ENCODE results near the gene CDAN1.

The CDAN1 gene

GRCh38 chr15:42734076-42734672 lies 2.8 kb downstream of the CDAN1 start:
- no peak for DNase-seq

DNA sequence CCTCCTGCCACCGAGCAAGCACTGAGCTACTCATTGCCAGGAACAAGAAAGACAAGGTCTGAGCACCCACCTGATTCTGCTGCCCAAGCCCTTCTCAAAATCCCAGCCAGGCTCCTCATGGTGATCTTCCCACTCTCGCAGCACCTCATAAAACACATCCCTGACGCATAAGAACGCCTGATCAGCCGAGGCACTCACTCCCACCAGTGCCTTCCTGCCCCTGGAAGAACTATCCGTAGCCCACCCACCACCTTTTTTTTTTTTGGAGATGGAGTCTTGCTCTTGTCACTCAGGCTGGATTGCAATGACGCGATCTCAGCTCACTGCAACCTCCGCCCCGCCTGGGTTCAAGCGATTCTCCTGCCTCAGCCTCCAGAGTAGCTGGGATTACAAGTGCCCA lies 3.9 kb downstream of the CDAN1 start:
- no peak for DNase-seq

DNA sequence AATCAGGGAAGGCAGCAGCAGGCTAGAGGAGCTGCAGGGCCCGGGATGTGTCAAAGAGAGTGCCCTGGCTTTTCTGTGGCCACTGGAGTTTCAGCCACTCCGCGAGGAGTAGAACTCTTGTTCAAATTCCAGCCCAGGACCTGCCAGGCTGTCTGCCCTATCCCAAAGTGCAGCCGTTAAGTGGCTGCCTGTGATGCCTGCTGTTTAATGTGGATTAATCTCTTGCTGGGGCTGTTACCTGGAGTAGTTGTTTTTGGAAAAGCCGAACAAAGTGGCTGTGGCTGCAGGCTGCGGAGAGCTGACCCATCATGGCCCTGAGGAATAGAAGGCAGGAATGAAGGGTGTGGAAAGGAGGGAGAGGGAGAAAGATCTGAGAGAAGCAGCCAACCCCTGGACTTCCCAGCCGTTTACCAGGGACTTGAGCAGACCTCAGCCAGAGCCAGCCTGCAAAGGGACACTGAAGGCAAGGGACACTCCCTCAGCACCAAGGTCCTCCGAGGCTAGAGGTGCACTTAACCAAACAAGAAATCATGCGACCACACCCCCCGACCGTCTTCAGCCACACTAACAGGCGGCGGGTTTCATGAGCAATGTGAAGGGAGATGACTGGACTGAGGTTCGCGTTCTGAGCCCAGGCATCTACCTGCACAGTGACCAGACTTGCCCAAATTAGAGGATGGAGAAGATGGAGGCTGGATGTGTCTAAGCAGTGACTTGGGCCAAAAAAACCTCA lies 4.7 kb downstream of the CDAN1 start:
- no peak for DNase-seq

- no peak for DNase-seq
Measured at GRCh38 chr15:42731461-42731860, 5.5 kb downstream of the CDAN1 start.

- DNase-seq, result no peak
Measured at GRCh38 chr15:42730536-42730935, 6.4 kb downstream of the CDAN1 start.

GRCh38 chr15:42730135-42730534 lies 6.8 kb downstream of the CDAN1 start:
- no peak for DNase-seq

DNA sequence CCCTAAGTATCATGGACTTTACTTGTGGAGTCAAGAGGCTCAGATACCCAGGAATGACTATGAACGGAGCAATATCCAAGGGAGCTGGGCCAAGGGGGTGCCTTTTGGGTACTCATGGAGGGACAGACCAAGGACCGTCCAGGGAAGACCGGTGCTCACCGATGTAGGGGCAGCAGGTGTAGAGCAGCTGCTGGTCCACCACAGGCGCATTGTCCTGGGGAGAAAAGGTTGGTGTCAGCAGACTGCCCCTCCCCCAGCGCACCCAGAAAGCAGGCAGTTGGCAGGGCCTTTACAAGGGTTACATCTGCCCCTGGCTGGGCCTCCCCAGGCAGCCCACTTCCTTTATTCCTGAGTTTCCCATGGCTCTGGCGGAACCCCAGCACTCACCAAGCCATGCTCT lies 7.5 kb downstream of the CDAN1 start:
- DNase-seq, result no peak

DNA sequence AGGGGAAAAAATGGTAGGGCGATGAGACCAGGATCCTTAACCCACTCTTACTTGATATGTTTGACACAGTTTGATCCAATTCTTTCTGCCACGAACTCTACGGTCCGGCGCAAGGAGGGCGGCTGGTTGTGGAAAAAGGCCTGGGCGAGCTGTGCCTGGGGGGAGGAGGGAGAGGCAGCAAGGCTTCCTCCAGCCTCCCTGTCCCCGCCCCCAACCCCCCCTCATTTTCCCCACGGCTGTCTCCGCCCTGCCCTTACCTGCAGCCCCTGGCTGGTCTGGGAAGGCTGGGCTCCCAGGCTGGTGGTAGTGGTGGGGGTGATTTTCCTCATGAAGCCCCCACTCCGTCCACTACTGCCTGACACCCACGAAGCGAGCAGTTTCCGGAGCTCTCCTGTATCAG lies 8.0 kb downstream of the CDAN1 start:
- DNase-seq, result no peak

DNA sequence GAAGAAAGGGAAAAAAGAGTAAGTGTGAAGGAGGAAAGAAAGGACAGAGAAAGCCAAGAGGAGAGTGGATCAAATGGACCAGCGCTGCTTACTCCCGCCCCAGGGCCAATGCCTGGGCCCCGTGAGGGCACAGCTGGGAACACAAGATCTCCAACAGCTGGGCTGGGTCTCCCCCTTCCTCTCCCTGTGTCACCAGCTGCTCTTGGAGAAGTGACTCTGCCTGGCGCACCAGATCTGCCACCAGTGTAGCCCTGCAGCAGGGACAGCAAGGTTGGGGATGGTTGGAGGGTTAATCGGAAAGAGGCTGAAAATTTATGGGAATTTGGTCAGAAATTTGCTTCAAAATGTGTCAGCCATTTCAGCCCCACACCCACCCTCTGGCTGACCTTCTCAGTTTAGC lies 8.4 kb downstream of the CDAN1 start:
- no peak for DNase-seq

DNA sequence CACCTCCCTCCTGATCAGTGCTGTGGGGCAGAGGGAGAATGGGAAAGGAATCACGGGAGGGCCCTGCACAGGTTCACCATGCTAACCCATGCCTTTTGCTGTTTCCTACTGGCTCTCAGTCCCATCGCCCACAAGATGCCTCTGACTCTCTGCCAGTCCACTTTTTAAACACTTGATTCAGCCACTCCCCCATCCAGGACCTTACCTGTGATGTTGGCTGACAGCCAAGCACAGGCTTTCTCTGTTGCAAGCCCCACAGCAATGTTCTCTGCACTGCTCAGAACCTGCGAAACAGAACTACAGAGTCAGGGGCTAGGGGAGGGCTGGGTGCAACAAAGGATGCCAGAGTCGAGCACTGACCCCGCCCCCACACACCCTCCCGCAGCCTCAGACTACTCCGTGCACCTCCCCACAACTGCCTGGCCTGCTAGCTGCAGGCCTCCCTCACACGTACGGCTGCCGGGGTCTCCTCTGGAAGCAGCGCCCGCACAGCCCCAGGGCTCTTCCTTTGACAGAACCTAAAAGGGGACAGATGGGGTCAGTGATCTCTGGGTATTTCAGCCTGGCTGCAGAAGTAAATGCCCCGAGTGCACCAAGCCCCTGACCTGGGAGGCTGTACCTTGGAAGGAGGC lies 9.1 kb downstream of the CDAN1 start:
- no peak for DNase-seq

GRCh38 chr15:42726114-42726513 lies 10.8 kb downstream of the CDAN1 start:
- DNase-seq, result no peak

- no peak for DNase-seq
Measured at GRCh38 chr15:42725331-42725903, 11.5 kb downstream of the CDAN1 start.

DNA sequence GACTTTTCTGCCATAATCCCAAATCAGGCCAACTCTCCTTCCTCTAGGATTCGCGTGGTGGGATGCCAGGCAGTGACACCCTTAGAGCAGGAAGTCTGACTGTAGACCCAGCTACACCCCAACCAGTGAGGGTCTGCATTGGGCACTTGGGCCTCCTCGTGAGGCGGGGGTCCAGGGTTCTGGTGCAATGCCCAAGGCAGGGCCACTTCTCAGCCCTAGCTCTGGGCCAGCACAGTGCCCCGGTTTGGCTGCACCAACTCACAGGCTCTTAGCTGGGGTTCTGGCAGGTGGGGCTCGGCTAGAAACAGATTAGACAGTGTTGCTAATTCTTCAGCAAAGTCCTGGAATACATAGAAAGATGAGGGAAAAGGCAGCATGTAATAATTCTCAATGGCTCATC lies 12.7 kb downstream of the CDAN1 start:
- no peak for DNase-seq

- DNase-seq, result no peak
Measured at GRCh38 chr15:42723068-42723467, 13.9 kb downstream of the CDAN1 start.

GRCh38 chr15:42721916-42722315 lies 15.0 kb downstream of the CDAN1 start:
- no peak for DNase-seq

DNA sequence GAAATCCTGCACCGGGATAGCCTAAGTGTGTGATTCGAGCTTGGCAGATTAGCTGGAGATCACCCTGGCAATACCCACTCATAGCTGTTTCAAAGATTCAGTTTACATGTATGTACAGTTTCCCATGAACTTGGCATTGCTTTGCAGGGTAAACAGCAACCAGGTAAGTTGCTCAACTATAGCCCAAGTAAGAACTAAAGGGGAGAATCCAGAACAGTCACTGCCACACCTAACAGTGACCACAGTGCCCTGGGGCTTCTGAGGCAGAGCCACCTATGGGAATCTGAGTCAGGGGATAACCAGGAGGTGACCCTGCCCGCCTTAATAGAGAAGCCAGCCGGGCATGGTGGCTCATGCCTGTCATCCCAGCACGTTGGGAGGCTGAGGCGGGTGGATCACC lies 15.9 kb downstream of the CDAN1 start:
- no peak for DNase-seq

GRCh38 chr15:42720071-42720470 lies 16.9 kb downstream of the CDAN1 start:
- DNase-seq, result no peak

DNA sequence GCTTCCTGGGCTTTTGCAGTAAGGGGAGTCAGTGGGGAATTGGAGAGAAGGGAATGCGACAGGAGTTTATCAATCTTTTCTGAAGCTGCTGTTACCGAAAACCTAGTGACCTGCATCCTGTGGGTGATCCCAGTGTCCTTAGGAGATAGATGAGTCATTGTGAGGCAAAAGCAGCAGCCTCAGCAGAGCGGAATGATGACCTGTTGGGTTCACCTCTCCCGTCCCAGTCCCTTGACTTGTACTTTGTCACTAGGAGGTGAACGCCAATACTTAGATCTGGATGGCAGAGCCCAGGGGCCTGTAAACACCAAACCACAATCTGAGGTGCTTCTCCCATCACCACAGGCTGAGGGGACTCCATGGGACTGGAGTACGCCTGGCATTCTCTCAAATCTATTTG lies 17.9 kb downstream of the CDAN1 start:
- DNase-seq, result no peak

- no peak for DNase-seq
Measured at GRCh38 chr15:42716626-42717025, 20.3 kb downstream of the CDAN1 start.

DNA sequence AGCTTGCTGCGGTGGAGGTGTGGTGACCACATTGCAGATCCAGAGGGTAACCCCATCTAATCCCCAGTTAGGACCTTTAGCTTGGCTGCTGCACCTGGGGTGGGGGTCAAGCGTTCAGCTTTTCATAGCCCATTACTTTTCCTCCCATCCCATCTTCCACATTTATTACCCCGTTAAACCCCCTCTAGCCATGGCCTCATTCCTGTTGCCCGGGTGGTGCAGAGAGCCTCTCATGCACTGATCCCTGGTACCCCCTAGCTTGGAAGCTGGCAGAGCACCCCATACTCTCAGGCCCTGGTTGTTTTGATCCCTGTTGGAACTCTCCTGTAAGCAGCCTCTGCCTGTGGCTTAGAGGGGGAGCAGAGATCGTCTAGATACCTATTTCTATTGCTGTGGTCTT lies 20.8 kb downstream of the CDAN1 start:
- no peak for DNase-seq

DNA sequence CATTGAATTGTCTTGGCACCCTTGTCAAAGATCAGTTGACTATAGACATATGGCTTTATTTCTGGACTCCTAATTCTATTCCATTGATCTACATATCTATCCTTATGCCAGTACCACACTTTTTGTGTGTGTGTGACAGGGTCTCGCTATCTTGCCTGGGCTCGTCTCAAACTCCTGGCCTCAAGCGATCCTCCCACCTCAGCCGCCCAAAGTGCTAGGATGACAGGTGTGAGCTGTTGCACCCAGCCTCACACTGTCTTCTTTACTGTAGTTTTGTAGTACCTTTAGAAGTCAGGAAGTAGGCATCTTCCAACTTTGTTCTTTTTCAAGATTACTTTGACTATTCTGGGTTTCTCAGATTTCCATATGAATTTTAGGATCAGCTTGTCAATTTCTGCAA lies 24.3 kb downstream of the CDAN1 start:
- no peak for DNase-seq

- no peak for DNase-seq
Measured at GRCh38 chr15:42711746-42712145, 25.2 kb downstream of the CDAN1 start.

GRCh38 chr15:42710662-42711061 lies 26.3 kb downstream of the CDAN1 start:
- DNase-seq, result no peak

DNA sequence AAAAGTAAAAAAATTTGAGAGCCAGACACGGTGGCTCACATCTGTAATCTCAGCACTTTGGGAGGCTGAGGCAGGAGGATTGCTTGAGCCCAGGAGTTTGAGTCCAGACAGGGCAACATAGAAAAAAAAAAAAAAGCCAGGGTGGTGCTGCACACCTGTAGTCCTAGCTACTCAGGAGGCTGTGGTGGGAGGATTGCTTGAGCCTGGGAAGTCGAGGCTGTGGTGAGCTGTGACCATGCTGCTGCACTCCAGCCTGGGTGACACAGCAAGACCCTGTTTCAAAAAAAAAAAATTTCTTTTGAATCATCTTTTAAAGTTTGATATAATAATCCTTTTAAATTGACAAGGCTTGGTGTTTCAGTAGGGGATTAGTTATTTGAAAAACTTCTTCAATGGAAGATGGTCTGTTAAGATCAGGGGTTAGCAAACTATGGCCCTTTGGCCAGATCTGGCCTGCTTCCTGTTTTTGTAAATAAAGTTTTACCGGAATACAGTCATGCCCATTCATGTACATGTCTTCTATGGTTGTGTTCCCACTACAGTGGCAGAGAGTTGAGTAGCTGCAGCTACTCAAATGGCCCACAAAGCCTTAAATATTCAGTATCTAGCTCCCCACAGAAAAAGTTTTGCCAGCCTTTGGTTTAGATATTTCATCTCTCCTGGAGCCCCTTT lies 28.9 kb downstream of the CDAN1 start:
- no peak for DNase-seq
